A673 (cell line): Measurements from ENCODE around the gene CPNE9.

Experiments used
- EZH2 ChIP-seq: fragments of 200-600 bp; sonication (generic); IDR thresholded peaks from 2 replicates; pipeline ENCODE4 v1.6.1; 2017; ENCODE audit warnings: borderline replicate concordance, low read depth, mild to moderate bottlenecking, mixed read lengths, antibody characterized with exemption, low read length; ENCODE audit not compliant: poor library complexity, severe bottlenecking
- TF ChIP-seq, protein P1 (sequence below): fragments of 300-800, 200-600 bp; sonication (generic); conservative IDR thresholded peaks from 2 replicates; pipeline ENCODE4 v1.5.1; 2017; ENCODE audit warnings: low read depth, mild to moderate bottlenecking, antibody characterized with exemption, low read length, moderate library complexity, mixed read lengths

DNA sequence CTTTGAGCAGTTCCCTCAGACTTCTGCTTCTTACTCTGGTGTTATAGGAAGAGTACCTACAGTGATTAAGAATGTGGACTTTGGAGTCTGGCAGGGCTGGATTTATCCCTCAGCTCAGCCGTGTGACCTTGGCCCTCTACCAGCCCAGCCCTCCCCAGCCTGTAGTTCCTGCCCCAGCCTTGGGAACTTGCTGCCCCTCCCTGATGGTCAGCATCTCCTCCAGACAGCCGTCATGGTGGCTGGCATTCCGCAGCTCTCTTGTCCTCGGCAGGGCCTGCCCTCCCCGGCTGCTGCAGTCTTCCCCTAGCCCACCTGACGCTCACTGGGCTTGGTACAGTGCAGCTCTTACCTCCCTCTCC lies 21.9 kb upstream of the CPNE9 start:
- TF ChIP-seq, protein P1, sequence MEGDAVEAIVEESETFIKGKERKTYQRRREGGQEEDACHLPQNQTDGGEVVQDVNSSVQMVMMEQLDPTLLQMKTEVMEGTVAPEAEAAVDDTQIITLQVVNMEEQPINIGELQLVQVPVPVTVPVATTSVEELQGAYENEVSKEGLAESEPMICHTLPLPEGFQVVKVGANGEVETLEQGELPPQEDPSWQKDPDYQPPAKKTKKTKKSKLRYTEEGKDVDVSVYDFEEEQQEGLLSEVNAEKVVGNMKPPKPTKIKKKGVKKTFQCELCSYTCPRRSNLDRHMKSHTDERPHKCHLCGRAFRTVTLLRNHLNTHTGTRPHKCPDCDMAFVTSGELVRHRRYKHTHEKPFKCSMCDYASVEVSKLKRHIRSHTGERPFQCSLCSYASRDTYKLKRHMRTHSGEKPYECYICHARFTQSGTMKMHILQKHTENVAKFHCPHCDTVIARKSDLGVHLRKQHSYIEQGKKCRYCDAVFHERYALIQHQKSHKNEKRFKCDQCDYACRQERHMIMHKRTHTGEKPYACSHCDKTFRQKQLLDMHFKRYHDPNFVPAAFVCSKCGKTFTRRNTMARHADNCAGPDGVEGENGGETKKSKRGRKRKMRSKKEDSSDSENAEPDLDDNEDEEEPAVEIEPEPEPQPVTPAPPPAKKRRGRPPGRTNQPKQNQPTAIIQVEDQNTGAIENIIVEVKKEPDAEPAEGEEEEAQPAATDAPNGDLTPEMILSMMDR, result no peak
- no peak for TF ChIP-seq EZH2
